H7 (cell line): Measurements from ENCODE around the gene MUC6. TPM values are rescaled to one million over a fixed set of nuclear protein-coding genes. Genes with fewer than 3 reads are reported as not detected.
A peak's percentile ranks its signal among the peaks of the same experiment; 100 is the strongest.

Experiments used
- DNase-seq: peaks from one replicate; pipeline ENCODE4 v3.0.0; 2012
- H3K27me3 ChIP-seq: 2 replicates; pipeline ENCODE4 v1.6.0; 2011; ENCODE audit warnings: mild to moderate bottlenecking, low read length; ENCODE audit not compliant: control insufficient read depth, insufficient read depth
- H3K36me3 ChIP-seq: replicated peaks from 2 replicates; pipeline ENCODE4 v1.5.1; 2011; ENCODE audit warnings: low read length; ENCODE audit not compliant: control insufficient read depth, insufficient read depth
- H3K4me3 ChIP-seq: 2 replicates; pipeline ENCODE4 v1.5.1; 2011; ENCODE audit warnings: low read depth, mild to moderate bottlenecking, control low read depth, low read length, moderate library complexity; ENCODE audit not compliant: insufficient read depth
- total RNA-seq: library from RNA; depleted of rRNA; stranded (reverse); fragments of >200 nt; shearing (Covaris generic); gene quantifications from 2 replicates; pipeline ENCODE4 v1.2.3, GENCODE V29; 2014; rRNA removed

The MUC6 gene
- total RNA-seq, 1 experiment from 2014 or later = not detected

- no peaks in the 10 kb centered on the region for H3K27me3 ChIP-seq
- H3K4me3 ChIP-seq = no peak overlapping the region
- peaks cover 6% of the 10 kb centered on the region for H3K36me3 ChIP-seq
- DNase-seq = peak; percentile 16
Observed at GRCh38 chr11:965206-965775, 71.2 kb downstream of the MUC6 start.

- H3K4me3 ChIP-seq = no peak overlapping the region
- H3K36me3 ChIP-seq = peaks cover 5% of the 10 kb centered on the region
- no peaks in the 10 kb centered on the region for H3K27me3 ChIP-seq
- peak; percentile 13 for DNase-seq
Observed at GRCh38 chr11:963852-964251, 72.7 kb downstream of the MUC6 start.

Other genes starting within 250 kb of the MUC6 start
- 0.14 TPM in 1 of 2 replicates, not detected in the other for gene CEND1, start 246.6 kb downstream of the MUC6 start, total RNA-seq
- 25.2 and 25.6 TPM in 2 replicates for gene SLC25A22, start 238.4 kb downstream of the MUC6 start, total RNA-seq
- 16.8 and 31.0 TPM in 2 replicates for gene PIDD1, start 231.5 kb downstream of the MUC6 start, total RNA-seq
- 786 and 794 TPM in 2 replicates for gene RPLP2, start 226.8 kb downstream of the MUC6 start, total RNA-seq
- 15.7 and 28.7 TPM in 2 replicates for gene PNPLA2, start 217.8 kb downstream of the MUC6 start, total RNA-seq
- gene CRACR2B, start 208.8 kb downstream of the MUC6 start, total RNA-seq = 20.2 and 35.8 TPM in 2 replicates
- 175 and 190 TPM in 2 replicates for gene CD151, start 203.8 kb downstream of the MUC6 start, total RNA-seq
- 96.1 and 135 TPM in 2 replicates for gene POLR2L, start 194.2 kb downstream of the MUC6 start, total RNA-seq
- gene TSPAN4, start 193.9 kb downstream of the MUC6 start, total RNA-seq = 101 and 117 TPM in 2 replicates
- 36.9 and 38.1 TPM in 2 replicates for gene CHID1, start 125.9 kb downstream of the MUC6 start, total RNA-seq
- gene AP2A2, start 110.8 kb downstream of the MUC6 start, total RNA-seq = 36.1 and 46.8 TPM in 2 replicates
- gene MUC2, start 38.2 kb upstream of the MUC6 start, total RNA-seq = not detected in 2 replicates
- not detected in 2 replicates for gene MUC5AC, start 121.2 kb upstream of the MUC6 start, total RNA-seq
- under 0.01 and 0.07 TPM in 2 replicates for gene MUC5B, start 186.3 kb upstream of the MUC6 start, total RNA-seq